IMR-90 (cell line): ENCODE measurements around the gene TULP4.

Source experiments
- CTCF ChIP-seq: conservative IDR thresholded peaks from 2 replicates; pipeline ENCODE4 v1.5.1; 2012; ENCODE audit warnings: mild to moderate bottlenecking, low read depth, low read length, improper control_type of control experiment
- MAZ ChIP-seq: IDR thresholded peaks from 2 replicates; pipeline ENCODE4 v1.6.1; 2012; ENCODE audit warnings: low read depth, mild to moderate bottlenecking, low read length, improper control_type of control experiment, moderate library complexity, borderline replicate concordance
- POLR2A ChIP-seq: IDR thresholded peaks from 2 replicates; pipeline ENCODE4 v1.6.1; 2012; ENCODE audit warnings: mild to moderate bottlenecking, low read depth, low read length
- RAD21 ChIP-seq: IDR thresholded peaks from 2 replicates; pipeline ENCODE4 v1.6.1; 2012; ENCODE audit warnings: low read length, improper control_type of control experiment
- USF2 ChIP-seq: fragments of 150-350 bp; IDR thresholded peaks from 2 replicates; pipeline ENCODE4 v1.6.1; 2017; ENCODE audit warnings: mild to moderate bottlenecking, antibody characterized with exemption, low read length, low read depth

- TF ChIP-seq CTCF (no peak), POLR2A (no peak), MAZ (no peak), RAD21 (no peak), USF2 (no peak)
Measured at GRCh38 chr6:158357570-158358216, 45.4 kb downstream of the TULP4 start.
